Thyroid gland (tissue), 4 donors: ENCODE measurements around the gene TMPRSS4.

Experiments
- POLR2A ChIP-seq, 2 donors: fragments of 450-650 bp; IDR thresholded peaks; one replicate each; pipeline ENCODE4 v1.6.1; 2017; ENCODE audit warnings: antibody characterized with exemption in 2 of 2, mild to moderate bottlenecking in 2 of 2, moderate library complexity in 1 of 2
- TF ChIP-seq, protein P1 (sequence below), 6 experiments: fragments of 200-600 bp in 3 of 6; fragments of 450-650 bp in 3 of 6; sonication (generic) in 3 of 6; IDR thresholded peaks; one replicate each; pipeline ENCODE4 v1.5.1; 2016 to 2019; ENCODE audit warnings: antibody characterized with exemption in 6 of 6, mild to moderate bottlenecking in 2 of 6, inconsistent platforms in 1 of 6, moderate library complexity in 1 of 6

DNA sequence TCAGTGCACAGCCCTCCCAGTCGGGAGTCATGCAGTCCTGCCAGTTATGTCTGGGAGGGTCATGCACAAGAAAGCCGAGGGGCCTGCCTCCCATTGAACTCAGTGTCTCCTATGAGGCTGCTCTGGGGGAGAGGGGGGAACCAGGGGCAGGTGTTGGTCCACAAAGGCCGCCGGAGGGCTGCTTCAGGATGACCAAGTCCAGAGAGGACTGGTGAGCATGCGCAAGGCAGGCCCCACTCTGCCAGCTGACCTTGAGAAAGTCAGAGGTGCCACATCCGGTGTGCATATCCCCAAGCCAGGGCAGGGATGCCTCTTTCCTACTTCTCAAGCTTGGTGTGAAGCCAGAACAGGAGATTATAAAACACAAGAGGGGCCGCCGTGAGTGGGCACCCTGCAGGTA, 71.4 kb downstream of the TMPRSS4 start:
- no peak for TF ChIP-seq POLR2A (IDR thresholded peaks at IDR 0.05)
- TF ChIP-seq, protein P1, sequence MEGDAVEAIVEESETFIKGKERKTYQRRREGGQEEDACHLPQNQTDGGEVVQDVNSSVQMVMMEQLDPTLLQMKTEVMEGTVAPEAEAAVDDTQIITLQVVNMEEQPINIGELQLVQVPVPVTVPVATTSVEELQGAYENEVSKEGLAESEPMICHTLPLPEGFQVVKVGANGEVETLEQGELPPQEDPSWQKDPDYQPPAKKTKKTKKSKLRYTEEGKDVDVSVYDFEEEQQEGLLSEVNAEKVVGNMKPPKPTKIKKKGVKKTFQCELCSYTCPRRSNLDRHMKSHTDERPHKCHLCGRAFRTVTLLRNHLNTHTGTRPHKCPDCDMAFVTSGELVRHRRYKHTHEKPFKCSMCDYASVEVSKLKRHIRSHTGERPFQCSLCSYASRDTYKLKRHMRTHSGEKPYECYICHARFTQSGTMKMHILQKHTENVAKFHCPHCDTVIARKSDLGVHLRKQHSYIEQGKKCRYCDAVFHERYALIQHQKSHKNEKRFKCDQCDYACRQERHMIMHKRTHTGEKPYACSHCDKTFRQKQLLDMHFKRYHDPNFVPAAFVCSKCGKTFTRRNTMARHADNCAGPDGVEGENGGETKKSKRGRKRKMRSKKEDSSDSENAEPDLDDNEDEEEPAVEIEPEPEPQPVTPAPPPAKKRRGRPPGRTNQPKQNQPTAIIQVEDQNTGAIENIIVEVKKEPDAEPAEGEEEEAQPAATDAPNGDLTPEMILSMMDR (IDR thresholded peaks at IDR 0.05): no peak
